Vagina (tissue), 2 donors: ENCODE measurements around the gene PNLIPRP2.

Source experiments
- POLR2A ChIP-seq, 2 donors: fragments of 450-650 bp; IDR thresholded peaks; one replicate each; pipeline ENCODE4 v1.6.1; 2017; ENCODE audit warnings: antibody characterized with exemption in 2 of 2, mild to moderate bottlenecking in 2 of 2, moderate library complexity in 2 of 2
- TF ChIP-seq, protein P1 (sequence below), 3 experiments: fragments of 450-650 bp in 2 of 3; fragments of 200-600 bp in 1 of 3; sonication (generic) in 1 of 3; IDR thresholded peaks; one replicate each; pipeline ENCODE4 v1.5.1; 2017 to 2019; ENCODE audit warnings: antibody characterized with exemption in 3 of 3, mild to moderate bottlenecking in 2 of 3, moderate library complexity in 2 of 3

DNA sequence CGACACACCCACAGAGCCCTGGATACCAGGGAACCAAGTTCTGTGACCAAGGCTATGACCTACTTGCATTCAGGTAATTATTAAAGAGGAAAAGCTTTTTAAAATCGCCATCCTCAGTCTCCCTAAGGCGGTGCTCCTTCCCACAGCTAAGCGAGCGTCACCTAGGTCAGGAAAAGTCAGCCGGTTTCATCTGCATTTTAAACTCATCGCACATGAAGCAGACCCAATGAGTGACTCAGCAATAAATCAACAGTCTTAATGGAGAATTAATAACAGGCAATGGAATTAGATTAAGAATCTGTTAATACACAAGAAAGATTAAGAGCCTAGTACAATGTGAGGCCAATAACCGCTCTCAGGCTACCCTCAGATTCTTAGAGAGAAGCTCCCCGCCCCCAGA, 62.4 kb downstream of the PNLIPRP2 start:
- TF ChIP-seq POLR2A (IDR thresholded peaks at IDR 0.05), result no peak
- TF ChIP-seq, protein P1, sequence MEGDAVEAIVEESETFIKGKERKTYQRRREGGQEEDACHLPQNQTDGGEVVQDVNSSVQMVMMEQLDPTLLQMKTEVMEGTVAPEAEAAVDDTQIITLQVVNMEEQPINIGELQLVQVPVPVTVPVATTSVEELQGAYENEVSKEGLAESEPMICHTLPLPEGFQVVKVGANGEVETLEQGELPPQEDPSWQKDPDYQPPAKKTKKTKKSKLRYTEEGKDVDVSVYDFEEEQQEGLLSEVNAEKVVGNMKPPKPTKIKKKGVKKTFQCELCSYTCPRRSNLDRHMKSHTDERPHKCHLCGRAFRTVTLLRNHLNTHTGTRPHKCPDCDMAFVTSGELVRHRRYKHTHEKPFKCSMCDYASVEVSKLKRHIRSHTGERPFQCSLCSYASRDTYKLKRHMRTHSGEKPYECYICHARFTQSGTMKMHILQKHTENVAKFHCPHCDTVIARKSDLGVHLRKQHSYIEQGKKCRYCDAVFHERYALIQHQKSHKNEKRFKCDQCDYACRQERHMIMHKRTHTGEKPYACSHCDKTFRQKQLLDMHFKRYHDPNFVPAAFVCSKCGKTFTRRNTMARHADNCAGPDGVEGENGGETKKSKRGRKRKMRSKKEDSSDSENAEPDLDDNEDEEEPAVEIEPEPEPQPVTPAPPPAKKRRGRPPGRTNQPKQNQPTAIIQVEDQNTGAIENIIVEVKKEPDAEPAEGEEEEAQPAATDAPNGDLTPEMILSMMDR (IDR thresholded peaks at IDR 0.05), result no peak
